ENCODE measurements around the gene BTBD6.

The BTBD6 gene

GRCh38 chr14:105253329-105253682, 5.0 kb downstream of the BTBD6 start:
- no peak overlapping the region for H3K9ac ChIP-seq (ENCODE audit: low read depth, low read length)
- no peaks in the 10 kb centered on the region for H3K4me1 ChIP-seq (ENCODE audit: control insufficient read depth, insufficient read depth, low read length)
- no peak overlapping the region for H3K27ac ChIP-seq (ENCODE audit: low read depth, low read length)
- peaks cover 16% of the 10 kb centered on the region; the same call in 1 of the 2 replicates for H3K36me3 ChIP-seq (ENCODE audit: control insufficient read depth, insufficient read depth, low read length)
- H3K4me3 ChIP-seq (ENCODE audit: low read depth, low read length): no peak overlapping the region
- H3K27me3 ChIP-seq (ENCODE audit: control insufficient read depth, insufficient read depth, low read length): no peaks in the 10 kb centered on the region
- no peaks in the 10 kb centered on the region for H3K9me3 ChIP-seq (ENCODE audit: control insufficient read depth, insufficient read depth, low read length)

- no peaks in the 10 kb centered on the region for H3K4me1 ChIP-seq (ENCODE audit: control insufficient read depth, insufficient read depth, low read length)
- peaks cover 16% of the 10 kb centered on the region; the same call in 1 of the 2 replicates for H3K36me3 ChIP-seq (ENCODE audit: control insufficient read depth, insufficient read depth, low read length)
- H3K9me3 ChIP-seq (ENCODE audit: control insufficient read depth, insufficient read depth, low read length): no peaks in the 10 kb centered on the region
- no peak overlapping the region for H3K27ac ChIP-seq (ENCODE audit: low read depth, low read length)
- no peak overlapping the region for H3K4me3 ChIP-seq (ENCODE audit: low read depth, low read length)
- H3K27me3 ChIP-seq (ENCODE audit: control insufficient read depth, insufficient read depth, low read length): no peaks in the 10 kb centered on the region
- no peak overlapping the region for H3K9ac ChIP-seq (ENCODE audit: low read depth, low read length)
Measured at GRCh38 chr14:105255021-105255507, 6.7 kb downstream of the BTBD6 start.

- H3K27ac ChIP-seq (ENCODE audit: low read depth, low read length): no peak overlapping the region
- H3K9me3 ChIP-seq (ENCODE audit: control insufficient read depth, insufficient read depth, low read length): no peaks in the 10 kb centered on the region
- no peak overlapping the region for H3K4me3 ChIP-seq (ENCODE audit: low read depth, low read length)
- H3K36me3 ChIP-seq (ENCODE audit: control insufficient read depth, insufficient read depth, low read length): peaks cover 6% of the 10 kb centered on the region; the same call in 1 of the 2 replicates
- no peaks in the 10 kb centered on the region for H3K27me3 ChIP-seq (ENCODE audit: control insufficient read depth, insufficient read depth, low read length)
- H3K4me1 ChIP-seq (ENCODE audit: control insufficient read depth, insufficient read depth, low read length): no peaks in the 10 kb centered on the region
- H3K9ac ChIP-seq (ENCODE audit: low read depth, low read length): no peak overlapping the region
Measured at GRCh38 chr14:105256292-105256960, 8.1 kb downstream of the BTBD6 start.

- Histone ChIP-seq H3K27ac (ENCODE audit: low read depth, low read length) (no peak overlapping the region), H3K27me3 (ENCODE audit: control insufficient read depth, insufficient read depth, low read length) (no peaks in the 10 kb centered on the region), H3K4me3 (ENCODE audit: low read depth, low read length) (no peak overlapping the region), H3K9ac (ENCODE audit: low read depth, low read length) (no peak overlapping the region), H3K9me3 (ENCODE audit: control insufficient read depth, insufficient read depth, low read length) (no peaks in the 10 kb centered on the region), H3K4me1 (ENCODE audit: control insufficient read depth, insufficient read depth, low read length) (no peaks in the 10 kb centered on the region), H3K36me3 (ENCODE audit: control insufficient read depth, insufficient read depth, low read length) (no peaks in the 10 kb centered on the region)
Measured at GRCh38 chr14:105257464-105257863, 9.1 kb downstream of the BTBD6 start.

GRCh38 chr14:105258846-105259245, 10.5 kb downstream of the BTBD6 start:
- H3K4me3 ChIP-seq (ENCODE audit: low read depth, low read length): no peak overlapping the region
- no peaks in the 10 kb centered on the region for H3K27me3 ChIP-seq (ENCODE audit: control insufficient read depth, insufficient read depth, low read length)
- no peaks in the 10 kb centered on the region for H3K9me3 ChIP-seq (ENCODE audit: control insufficient read depth, insufficient read depth, low read length)
- H3K36me3 ChIP-seq (ENCODE audit: control insufficient read depth, insufficient read depth, low read length): no peaks in the 10 kb centered on the region
- no peak overlapping the region for H3K27ac ChIP-seq (ENCODE audit: low read depth, low read length)
- no peaks in the 10 kb centered on the region for H3K4me1 ChIP-seq (ENCODE audit: control insufficient read depth, insufficient read depth, low read length)
- no peak overlapping the region for H3K9ac ChIP-seq (ENCODE audit: low read depth, low read length)

GRCh38 chr14:105260959-105261358, 12.6 kb downstream of the BTBD6 start:
- Histone ChIP-seq H3K9me3 (ENCODE audit: control insufficient read depth, insufficient read depth, low read length) (no peaks in the 10 kb centered on the region), H3K27ac (ENCODE audit: low read depth, low read length) (no peak overlapping the region), H3K4me1 (ENCODE audit: control insufficient read depth, insufficient read depth, low read length) (no peaks in the 10 kb centered on the region), H3K27me3 (ENCODE audit: control insufficient read depth, insufficient read depth, low read length) (no peaks in the 10 kb centered on the region), H3K9ac (ENCODE audit: low read depth, low read length) (no peak overlapping the region), H3K4me3 (ENCODE audit: low read depth, low read length) (no peak overlapping the region), H3K36me3 (ENCODE audit: control insufficient read depth, insufficient read depth, low read length) (no peaks in the 10 kb centered on the region)

- Histone ChIP-seq H3K36me3 (ENCODE audit: control insufficient read depth, insufficient read depth, low read length) (no peaks in the 10 kb centered on the region), H3K4me1 (ENCODE audit: control insufficient read depth, insufficient read depth, low read length) (no peaks in the 10 kb centered on the region), H3K27ac (ENCODE audit: low read depth, low read length) (no peak overlapping the region), H3K4me3 (ENCODE audit: low read depth, low read length) (no peak overlapping the region), H3K9ac (ENCODE audit: low read depth, low read length) (no peak overlapping the region), H3K9me3 (ENCODE audit: control insufficient read depth, insufficient read depth, low read length) (no peaks in the 10 kb centered on the region), H3K27me3 (ENCODE audit: control insufficient read depth, insufficient read depth, low read length) (no peaks in the 10 kb centered on the region)
Measured at GRCh38 chr14:105261781-105262180, 13.4 kb downstream of the BTBD6 start.

GRCh38 chr14:105267820-105268548, 19.7 kb downstream of the BTBD6 start:
- no peaks in the 10 kb centered on the region for H3K9me3 ChIP-seq (ENCODE audit: control insufficient read depth, insufficient read depth, low read length)
- H3K4me1 ChIP-seq (ENCODE audit: control insufficient read depth, insufficient read depth, low read length): no peaks in the 10 kb centered on the region
- H3K36me3 ChIP-seq (ENCODE audit: control insufficient read depth, insufficient read depth, low read length): no peaks in the 10 kb centered on the region
- H3K27ac ChIP-seq (ENCODE audit: low read depth, low read length): no peak overlapping the region
- H3K27me3 ChIP-seq (ENCODE audit: control insufficient read depth, insufficient read depth, low read length): no peaks in the 10 kb centered on the region
- H3K4me3 ChIP-seq (ENCODE audit: low read depth, low read length): no peak overlapping the region
- H3K9ac ChIP-seq (ENCODE audit: low read depth, low read length): no peak overlapping the region

- H3K27me3 ChIP-seq (ENCODE audit: control insufficient read depth, insufficient read depth, low read length): no peaks in the 10 kb centered on the region
- H3K27ac ChIP-seq (ENCODE audit: low read depth, low read length): no peak overlapping the region
- H3K9ac ChIP-seq (ENCODE audit: low read depth, low read length): no peak overlapping the region
- H3K4me1 ChIP-seq (ENCODE audit: control insufficient read depth, insufficient read depth, low read length): no peaks in the 10 kb centered on the region
- H3K9me3 ChIP-seq (ENCODE audit: control insufficient read depth, insufficient read depth, low read length): no peaks in the 10 kb centered on the region
- no peak overlapping the region for H3K4me3 ChIP-seq (ENCODE audit: low read depth, low read length)
- H3K36me3 ChIP-seq (ENCODE audit: control insufficient read depth, insufficient read depth, low read length): no peaks in the 10 kb centered on the region
Measured at GRCh38 chr14:105268736-105269354, 20.5 kb downstream of the BTBD6 start.

- Histone ChIP-seq H3K9me3 (ENCODE audit: control insufficient read depth, insufficient read depth, low read length) (no peaks in the 10 kb centered on the region), H3K9ac (ENCODE audit: low read depth, low read length) (no peak overlapping the region), H3K27ac (ENCODE audit: low read depth, low read length) (no peak overlapping the region), H3K4me1 (ENCODE audit: control insufficient read depth, insufficient read depth, low read length) (no peaks in the 10 kb centered on the region), H3K27me3 (ENCODE audit: control insufficient read depth, insufficient read depth, low read length) (no peaks in the 10 kb centered on the region), H3K36me3 (ENCODE audit: control insufficient read depth, insufficient read depth, low read length) (no peaks in the 10 kb centered on the region), H3K4me3 (ENCODE audit: low read depth, low read length) (no peak overlapping the region)
Measured at GRCh38 chr14:105269405-105269804, 21.1 kb downstream of the BTBD6 start.
